Hepatocyte (in vitro differentiated cells): ENCODE measurements around the gene MAPK4. TPM values are rescaled to one million over a fixed set of nuclear protein-coding genes. Genes with fewer than 3 reads are reported as not detected.

Experiments
- DNase-seq: peaks from one replicate; pipeline ENCODE4 v3.0.0-alpha.2; 2016; ENCODE audit warnings: low spot score
- H2AFZ ChIP-seq: fragments of 200-600 bp; sonication (generic); 2 replicates; pipeline ENCODE4 v1.6.0; 2016; ENCODE audit warnings: antibody characterized with exemption, mild to moderate bottlenecking
- H3K27ac ChIP-seq: fragments of 200-600 bp; sonication (generic); 2 replicates; pipeline ENCODE4 v1.5.1; 2016; ENCODE audit warnings: mild to moderate bottlenecking
- H3K27me3 ChIP-seq: fragments of 200-600 bp; sonication (generic); 2 replicates; pipeline ENCODE4 v1.6.1; 2016
- H3K36me3 ChIP-seq: fragments of 200-600 bp; sonication (generic); replicated peaks from 2 replicates; pipeline ENCODE4 v1.5.1; 2016; ENCODE audit warnings: low read depth; ENCODE audit not compliant: insufficient read depth
- H3K4me1 ChIP-seq: fragments of 200-600 bp; sonication (generic); 2 replicates; pipeline ENCODE4 v1.5.1; 2016; ENCODE audit warnings: mild to moderate bottlenecking, moderate library complexity; ENCODE audit not compliant: insufficient read depth
- H3K4me2 ChIP-seq: fragments of 200-600 bp; sonication (generic); 2 replicates; pipeline ENCODE4 v1.6.0; 2016
- H3K4me3 ChIP-seq: fragments of 200-600 bp; sonication (generic); 2 replicates; pipeline ENCODE4 v1.5.1; 2016; ENCODE audit warnings: mild to moderate bottlenecking
- H3K79me2 ChIP-seq: fragments of 200-600 bp; sonication (generic); 2 replicates; pipeline ENCODE4 v1.6.0; 2017; ENCODE audit warnings: mild to moderate bottlenecking
- H3K9me2 ChIP-seq: fragments of 200-600 bp; sonication (generic); replicated peaks from 2 replicates; pipeline ENCODE4 v1.6.0; 2017; ENCODE audit warnings: mild to moderate bottlenecking; ENCODE audit not compliant: insufficient read depth
- H3K9me3 ChIP-seq: fragments of 200-600 bp; sonication (generic); 2 replicates; pipeline ENCODE4 v1.5.1; 2016; ENCODE audit warnings: low read depth, mild to moderate bottlenecking
- H4K20me1 ChIP-seq: fragments of 200-600 bp; sonication (generic); 2 replicates; pipeline ENCODE4 v1.6.0; 2016; ENCODE audit warnings: mild to moderate bottlenecking; ENCODE audit not compliant: insufficient read depth, poor library complexity, severe bottlenecking
- EZH2 ChIP-seq: fragments of 200-600 bp; sonication (generic); IDR thresholded peaks from 2 replicates; pipeline ENCODE4 v1.6.1; 2016; ENCODE audit warnings: antibody characterized with exemption, mild to moderate bottlenecking, borderline replicate concordance
- EZH2phosphoT487 ChIP-seq: fragments of 200-600 bp; sonication (generic); IDR thresholded peaks from one replicate; pipeline ENCODE4 v1.6.1; 2018; ENCODE audit warnings: antibody characterized with exemption, mild to moderate bottlenecking, low read depth, moderate library complexity; ENCODE audit not compliant: unreplicated experiment, severe bottlenecking
- WGBS: methylation state at CpG from one replicate; pipeline ENCODE4 v1.1.6; 2016; ENCODE audit warnings: low lambda C conversion rate; ENCODE audit errors: missing lambda C conversion rate; 5-methylcytosine and 5-hydroxymethylcytosine counted together
- polyA plus RNA-seq: library from polyadenylated mRNA; unstranded; fragments of >200 nt; fragmentation: Nextera tagmentation; extraction: Ambion mirVana; gene quantifications from 2 replicates; pipeline ENCODE4 v1.2.1, GENCODE V29; 2016
- total RNA-seq: library from RNA; depleted of rRNA; stranded (reverse); fragments of >200 nt; gene quantifications from 2 replicates; pipeline ENCODE4 v1.2.3, GENCODE V29; 2014
- TF ChIP-seq, protein P1 (sequence below): fragments of 200-600 bp; sonication (generic); IDR thresholded peaks from 2 replicates; pipeline ENCODE4 v1.5.1; 2016; ENCODE audit warnings: antibody characterized with exemption, mild to moderate bottlenecking; ENCODE audit not compliant: poor library complexity

MAPK4 gene
- total and polyA plus RNA-seq, 2 experiments from 2014 or later = 2.0 to 2.4 TPM

GRCh38 chr18:50722311-50722710 is 162.4 kb downstream of the MAPK4 start:
- 88% methylated on average over 4 of the region's 4 CpGs for WGBS
- no peaks in the 10 kb centered on the region for H3K9me3 ChIP-seq
- H3K4me1 ChIP-seq = no peaks in the 10 kb centered on the region
- H3K27ac ChIP-seq = no peak overlapping the region
- no peaks in the 10 kb centered on the region for H3K27me3 ChIP-seq
- H3K4me2 ChIP-seq = no peak overlapping the region
- H3K79me2 ChIP-seq = no peaks in the 10 kb centered on the region
- no peak overlapping the region for H3K4me3 ChIP-seq
- H2AFZ ChIP-seq = no peak overlapping the region
- H3K9me2 ChIP-seq = no peaks in the 10 kb centered on the region
- TF ChIP-seq EZH2phosphoT487 = no peak
- H4K20me1 ChIP-seq = no peaks in the 10 kb centered on the region
- no peaks in the 10 kb centered on the region for H3K36me3 ChIP-seq
- no peak for DNase-seq

DNA sequence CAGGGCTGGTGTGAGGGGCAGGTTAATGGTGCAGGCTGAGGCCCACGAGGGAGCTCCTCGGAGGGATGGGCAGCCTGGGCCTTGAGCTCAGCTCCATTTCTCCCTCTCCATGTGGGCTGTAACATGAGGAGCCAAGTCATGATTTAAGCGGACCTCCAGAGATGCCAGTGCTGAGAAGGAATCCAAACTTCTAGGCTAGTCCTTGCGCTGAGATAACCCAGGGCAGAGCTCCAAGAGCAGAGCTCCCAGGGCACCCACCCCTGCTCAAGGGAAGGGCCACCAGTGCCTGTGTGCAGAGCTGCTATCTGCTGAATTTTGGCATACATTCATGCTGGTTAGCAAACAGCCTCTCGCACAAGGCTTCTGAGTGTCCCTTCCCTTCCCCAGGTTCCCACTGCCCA is 164.9 kb downstream of the MAPK4 start:
- DNase-seq = no peak
- no peaks in the 10 kb centered on the region for H3K4me1 ChIP-seq
- H3K79me2 ChIP-seq = no peaks in the 10 kb centered on the region
- H3K9me2 ChIP-seq = no peaks in the 10 kb centered on the region
- no peak overlapping the region for H2AFZ ChIP-seq
- H3K27me3 ChIP-seq = no peaks in the 10 kb centered on the region
- 71% methylated on average over 5 of the region's 5 CpGs for WGBS
- H3K9me3 ChIP-seq = no peaks in the 10 kb centered on the region
- no peak overlapping the region for H3K4me2 ChIP-seq
- H3K4me3 ChIP-seq = no peak overlapping the region
- TF ChIP-seq, protein P1, sequence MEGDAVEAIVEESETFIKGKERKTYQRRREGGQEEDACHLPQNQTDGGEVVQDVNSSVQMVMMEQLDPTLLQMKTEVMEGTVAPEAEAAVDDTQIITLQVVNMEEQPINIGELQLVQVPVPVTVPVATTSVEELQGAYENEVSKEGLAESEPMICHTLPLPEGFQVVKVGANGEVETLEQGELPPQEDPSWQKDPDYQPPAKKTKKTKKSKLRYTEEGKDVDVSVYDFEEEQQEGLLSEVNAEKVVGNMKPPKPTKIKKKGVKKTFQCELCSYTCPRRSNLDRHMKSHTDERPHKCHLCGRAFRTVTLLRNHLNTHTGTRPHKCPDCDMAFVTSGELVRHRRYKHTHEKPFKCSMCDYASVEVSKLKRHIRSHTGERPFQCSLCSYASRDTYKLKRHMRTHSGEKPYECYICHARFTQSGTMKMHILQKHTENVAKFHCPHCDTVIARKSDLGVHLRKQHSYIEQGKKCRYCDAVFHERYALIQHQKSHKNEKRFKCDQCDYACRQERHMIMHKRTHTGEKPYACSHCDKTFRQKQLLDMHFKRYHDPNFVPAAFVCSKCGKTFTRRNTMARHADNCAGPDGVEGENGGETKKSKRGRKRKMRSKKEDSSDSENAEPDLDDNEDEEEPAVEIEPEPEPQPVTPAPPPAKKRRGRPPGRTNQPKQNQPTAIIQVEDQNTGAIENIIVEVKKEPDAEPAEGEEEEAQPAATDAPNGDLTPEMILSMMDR = no peak
- no peak for TF ChIP-seq EZH2phosphoT487
- TF ChIP-seq EZH2 = no peak
- no peaks in the 10 kb centered on the region for H3K36me3 ChIP-seq
- H3K27ac ChIP-seq = no peak overlapping the region
- H4K20me1 ChIP-seq = no peaks in the 10 kb centered on the region

DNA sequence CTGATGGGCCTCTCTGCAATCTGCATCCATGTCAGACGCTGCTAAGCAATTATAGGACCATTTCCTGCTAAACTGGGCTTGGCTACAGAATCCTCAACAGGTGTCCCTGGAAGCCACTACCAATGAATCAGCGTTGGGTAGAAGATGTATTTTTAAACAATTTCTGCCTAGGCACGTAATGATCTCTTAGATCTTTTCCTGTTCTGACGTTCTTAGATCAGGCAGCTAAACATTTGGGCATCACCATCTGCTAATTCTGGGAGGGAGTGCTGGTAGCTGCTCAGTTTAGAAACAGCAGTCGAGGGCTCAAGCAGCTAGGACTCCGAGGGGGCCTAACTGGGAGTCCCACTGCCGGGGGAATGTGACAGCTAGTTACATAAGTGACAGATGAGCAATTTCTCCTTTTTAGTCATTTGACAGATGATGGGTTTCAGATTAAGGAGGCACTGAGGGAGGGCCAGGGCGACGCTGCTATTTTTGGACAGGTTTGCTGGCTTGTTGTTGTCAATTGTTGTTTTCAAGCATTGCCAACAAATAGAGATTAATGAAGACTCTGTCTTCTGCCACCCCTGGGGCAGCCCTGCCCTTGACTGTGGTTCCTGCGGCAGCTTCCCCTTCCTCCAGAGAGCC is 167.2 kb downstream of the MAPK4 start:
- H3K27ac ChIP-seq = no peak overlapping the region
- H3K4me1 ChIP-seq = no peaks in the 10 kb centered on the region
- no peaks in the 10 kb centered on the region for H3K27me3 ChIP-seq
- no peak overlapping the region for H3K4me3 ChIP-seq
- H2AFZ ChIP-seq = no peak overlapping the region
- H3K4me2 ChIP-seq = no peak overlapping the region
- no peaks in the 10 kb centered on the region for H3K79me2 ChIP-seq
- WGBS = 81% methylated on average over 10 of the region's 10 CpGs
- no peaks in the 10 kb centered on the region for H3K9me3 ChIP-seq
- H3K9me2 ChIP-seq = no peaks in the 10 kb centered on the region
- H3K36me3 ChIP-seq = no peaks in the 10 kb centered on the region
- DNase-seq = no peak
- no peaks in the 10 kb centered on the region for H4K20me1 ChIP-seq
- TF ChIP-seq, protein P1 = no peak
- TF ChIP-seq EZH2 = no peak
- no peak for TF ChIP-seq EZH2phosphoT487

- H2AFZ ChIP-seq = no peak overlapping the region
- TF ChIP-seq EZH2 = no peak
- TF ChIP-seq EZH2phosphoT487 = no peak
- TF ChIP-seq, protein P1 = no peak
- H3K9me2 ChIP-seq = no peaks in the 10 kb centered on the region
- H3K4me3 ChIP-seq = no peak overlapping the region
- H3K4me2 ChIP-seq = no peak overlapping the region
- H3K27me3 ChIP-seq = no peaks in the 10 kb centered on the region
- H4K20me1 ChIP-seq = no peaks in the 10 kb centered on the region
- peak; percentile 16 for DNase-seq
- H3K79me2 ChIP-seq = no peaks in the 10 kb centered on the region
- peak overlapping the region; percentile 62 for H3K27ac ChIP-seq
- no peaks in the 10 kb centered on the region for H3K36me3 ChIP-seq
- 86% methylated on average over 10 of the region's 10 CpGs for whole genome bisulfite sequencing
- no peaks in the 10 kb centered on the region for H3K4me1 ChIP-seq
- H3K9me3 ChIP-seq = no peaks in the 10 kb centered on the region
These were observed 168.0 kb downstream of the MAPK4 start for GRCh38 chr18:50727721-50728471.
